Measurements from ENCODE around the gene AEBP2.
"Not testable (repeated sequence)": the region's sequence is repeated elsewhere in the genome, so short reads cannot be mapped to it uniquely, and the experiment has no call there.

The AEBP2 gene

GRCh38 chr12:19458733-19459132, 19.4 kb downstream of the AEBP2 start:
- no peak for DNase-seq

- no peak for DNase-seq
Measured at GRCh38 chr12:19461999-19462398, 22.7 kb downstream of the AEBP2 start.

- peak; percentile 32 for DNase-seq
Measured at GRCh38 chr12:19462406-19462805, 23.1 kb downstream of the AEBP2 start.

- DNase-seq = no peak
Measured at GRCh38 chr12:19464192-19464580, 24.9 kb downstream of the AEBP2 start.

- no peak for DNase-seq
Measured at GRCh38 chr12:19465711-19466110, 26.4 kb downstream of the AEBP2 start.

GRCh38 chr12:19474147-19474546, 34.9 kb downstream of the AEBP2 start:
- DNase-seq = no peak

- DNase-seq = not testable (repeated sequence)
Measured at GRCh38 chr12:19475884-19476505, 36.7 kb downstream of the AEBP2 start.

- DNase-seq = no peak
Measured at GRCh38 chr12:19477071-19477470, 37.8 kb downstream of the AEBP2 start.

GRCh38 chr12:19480459-19480858, 41.2 kb downstream of the AEBP2 start:
- no peak for DNase-seq

- DNase-seq = no peak
Measured at GRCh38 chr12:19482036-19482435, 42.7 kb downstream of the AEBP2 start.

- no peak for DNase-seq
Measured at GRCh38 chr12:19482551-19483109, 43.3 kb downstream of the AEBP2 start.

- DNase-seq = no peak
Measured at GRCh38 chr12:19483727-19484126, 44.4 kb downstream of the AEBP2 start.

- no peak for DNase-seq
Measured at GRCh38 chr12:19484738-19485137, 45.4 kb downstream of the AEBP2 start.

- DNase-seq = peak; percentile 35
Measured at GRCh38 chr12:19485240-19485639, 45.9 kb downstream of the AEBP2 start.

GRCh38 chr12:19489168-19489567, 49.9 kb downstream of the AEBP2 start:
- no peak for DNase-seq

- DNase-seq = no peak
Measured at GRCh38 chr12:19490908-19491307, 51.6 kb downstream of the AEBP2 start.

- DNase-seq = no peak
Measured at GRCh38 chr12:19491863-19492262, 52.6 kb downstream of the AEBP2 start.

- no peak for DNase-seq
Measured at GRCh38 chr12:19496219-19496878, 57.1 kb downstream of the AEBP2 start.

- DNase-seq = no peak
Measured at GRCh38 chr12:19498099-19498498, 58.8 kb downstream of the AEBP2 start.

- DNase-seq = no peak
Measured at GRCh38 chr12:19499030-19499429, 59.7 kb downstream of the AEBP2 start.

GRCh38 chr12:19506497-19506896, 67.2 kb downstream of the AEBP2 start:
- no peak for DNase-seq

GRCh38 chr12:19507823-19508222, 68.5 kb downstream of the AEBP2 start:
- DNase-seq = no peak

GRCh38 chr12:19510461-19510860, 71.2 kb downstream of the AEBP2 start:
- DNase-seq = no peak

GRCh38 chr12:19515179-19515578, 75.9 kb downstream of the AEBP2 start:
- DNase-seq = no peak

- peak; percentile 67 for DNase-seq
Measured at GRCh38 chr12:19517583-19517982, 78.3 kb downstream of the AEBP2 start.
